Lower leg skin (tissue), 3 donors: ENCODE measurements around the gene ARRB2.

Experiments
- CTCF ChIP-seq, 3 donors: fragments of 450-650 bp; IDR thresholded peaks; one replicate each; pipeline ENCODE4 v1.5.1; 2016; ENCODE audit warnings: antibody characterized with exemption in 3 of 3, mild to moderate bottlenecking in 3 of 3, moderate library complexity in 2 of 3
- POLR2A ChIP-seq, 2 donors: fragments of 450-650 bp; IDR thresholded peaks; one replicate each; pipeline ENCODE4 v1.6.1; 2016 to 2017; ENCODE audit warnings: antibody characterized with exemption in 2 of 2, mild to moderate bottlenecking in 1 of 2, moderate library complexity in 1 of 2

GRCh38 chr17:4728124-4728523 is 17.7 kb downstream of the ARRB2 start:
- TF ChIP-seq CTCF (IDR thresholded peaks at IDR 0.05) (no peak), POLR2A (IDR thresholded peaks at IDR 0.05) (no peak)
